ENCODE results near the gene PARP16.

DNA sequence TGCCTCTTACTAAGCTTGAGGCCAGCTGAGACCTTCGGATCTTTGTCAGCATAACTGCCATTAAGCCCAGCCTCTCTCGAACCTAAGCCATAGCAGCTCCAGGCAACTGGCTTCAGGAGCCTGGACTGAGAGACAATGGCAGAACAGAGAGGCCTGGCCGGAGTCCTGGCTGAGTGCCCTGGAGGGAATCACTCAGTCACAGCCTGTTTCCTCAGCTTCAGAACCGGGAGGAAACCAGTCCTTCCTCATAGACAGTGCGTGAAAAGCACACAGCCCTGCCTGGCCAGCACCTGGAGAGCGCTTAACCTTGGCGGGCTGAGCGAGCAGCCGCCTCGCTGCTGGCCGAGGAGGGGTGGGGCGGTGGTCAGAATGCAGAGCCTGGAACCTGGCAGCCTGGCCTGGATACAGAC, 39.4 kb upstream of the PARP16 start:
- TF ChIP-seq, protein P1, sequence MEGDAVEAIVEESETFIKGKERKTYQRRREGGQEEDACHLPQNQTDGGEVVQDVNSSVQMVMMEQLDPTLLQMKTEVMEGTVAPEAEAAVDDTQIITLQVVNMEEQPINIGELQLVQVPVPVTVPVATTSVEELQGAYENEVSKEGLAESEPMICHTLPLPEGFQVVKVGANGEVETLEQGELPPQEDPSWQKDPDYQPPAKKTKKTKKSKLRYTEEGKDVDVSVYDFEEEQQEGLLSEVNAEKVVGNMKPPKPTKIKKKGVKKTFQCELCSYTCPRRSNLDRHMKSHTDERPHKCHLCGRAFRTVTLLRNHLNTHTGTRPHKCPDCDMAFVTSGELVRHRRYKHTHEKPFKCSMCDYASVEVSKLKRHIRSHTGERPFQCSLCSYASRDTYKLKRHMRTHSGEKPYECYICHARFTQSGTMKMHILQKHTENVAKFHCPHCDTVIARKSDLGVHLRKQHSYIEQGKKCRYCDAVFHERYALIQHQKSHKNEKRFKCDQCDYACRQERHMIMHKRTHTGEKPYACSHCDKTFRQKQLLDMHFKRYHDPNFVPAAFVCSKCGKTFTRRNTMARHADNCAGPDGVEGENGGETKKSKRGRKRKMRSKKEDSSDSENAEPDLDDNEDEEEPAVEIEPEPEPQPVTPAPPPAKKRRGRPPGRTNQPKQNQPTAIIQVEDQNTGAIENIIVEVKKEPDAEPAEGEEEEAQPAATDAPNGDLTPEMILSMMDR (IDR thresholded peaks at IDR 0.05): no peak
- TF ChIP-seq RAD21 (conservative IDR thresholded peaks at IDR 0.05 in 1 of 2, IDR thresholded peaks at IDR 0.05 in 1 of 2) (no peak), ZC3H11A (IDR thresholded peaks at IDR 0.05) (no peak), KDM1A (IDR thresholded peaks at IDR 0.05; ENCODE audit: low read depth) (no peak), POLR2AphosphoS2 (conservative IDR thresholded peaks at IDR 0.05; ENCODE audit: low read length) (no peak), ZFP36 (IDR thresholded peaks at IDR 0.05; ENCODE audit: borderline replicate concordance, partially characterized antibody) (no peak)
- TF ChIP-seq, protein P2, sequence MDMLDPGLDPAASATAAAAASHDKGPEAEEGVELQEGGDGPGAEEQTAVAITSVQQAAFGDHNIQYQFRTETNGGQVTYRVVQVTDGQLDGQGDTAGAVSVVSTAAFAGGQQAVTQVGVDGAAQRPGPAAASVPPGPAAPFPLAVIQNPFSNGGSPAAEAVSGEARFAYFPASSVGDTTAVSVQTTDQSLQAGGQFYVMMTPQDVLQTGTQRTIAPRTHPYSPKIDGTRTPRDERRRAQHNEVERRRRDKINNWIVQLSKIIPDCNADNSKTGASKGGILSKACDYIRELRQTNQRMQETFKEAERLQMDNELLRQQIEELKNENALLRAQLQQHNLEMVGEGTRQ (IDR thresholded peaks at IDR 0.05): no peak
